Measurements from ENCODE around the gene ZFYVE21.

Gene ZFYVE21

GRCh38 chr14:103725001-103725682, 9.5 kb downstream of the ZFYVE21 start:
- no peak for DNase-seq (ENCODE audit: low spot score)

GRCh38 chr14:103725739-103726395, 10.3 kb downstream of the ZFYVE21 start:
- DNase-seq (ENCODE audit: low spot score): no peak

- no peak for DNase-seq (ENCODE audit: low spot score)
These were observed 10.9 kb downstream of the ZFYVE21 start for GRCh38 chr14:103726474-103726873.

- peak; percentile 30 for DNase-seq (ENCODE audit: low spot score)
These were observed 11.8 kb downstream of the ZFYVE21 start for GRCh38 chr14:103727313-103727980.

GRCh38 chr14:103728141-103728540, 12.5 kb downstream of the ZFYVE21 start:
- DNase-seq (ENCODE audit: low spot score): no peak

GRCh38 chr14:103728721-103729120, 13.1 kb downstream of the ZFYVE21 start:
- DNase-seq (ENCODE audit: low spot score): no peak

- peak; percentile 67 for DNase-seq (ENCODE audit: low spot score)
These were observed 14.2 kb downstream of the ZFYVE21 start for GRCh38 chr14:103729496-103730448.

- DNase-seq (ENCODE audit: low spot score): peak; percentile 91
These were observed 15.0 kb downstream of the ZFYVE21 start for GRCh38 chr14:103730490-103731035.

- DNase-seq (ENCODE audit: low spot score): no peak
These were observed 15.9 kb downstream of the ZFYVE21 start for GRCh38 chr14:103731481-103731880.

- no peak for DNase-seq (ENCODE audit: low spot score)
These were observed 16.6 kb downstream of the ZFYVE21 start for GRCh38 chr14:103731916-103732867.

- no peak for DNase-seq (ENCODE audit: low spot score)
These were observed 17.4 kb downstream of the ZFYVE21 start for GRCh38 chr14:103732868-103733620.

GRCh38 chr14:103733651-103734050, 18.0 kb downstream of the ZFYVE21 start:
- DNase-seq (ENCODE audit: low spot score): no peak

GRCh38 chr14:103734081-103734888, 18.7 kb downstream of the ZFYVE21 start:
- no peak for DNase-seq (ENCODE audit: low spot score)

- no peak for DNase-seq (ENCODE audit: low spot score)
These were observed 19.4 kb downstream of the ZFYVE21 start for GRCh38 chr14:103735022-103735421.

- no peak for DNase-seq (ENCODE audit: low spot score)
These were observed 19.8 kb downstream of the ZFYVE21 start for GRCh38 chr14:103735439-103735814.

GRCh38 chr14:103735815-103736545, 20.4 kb downstream of the ZFYVE21 start:
- DNase-seq (ENCODE audit: low spot score): no peak

GRCh38 chr14:103736546-103737431, 21.2 kb downstream of the ZFYVE21 start:
- no peak for DNase-seq (ENCODE audit: low spot score)

All from hematopoietic multipotent progenitor cell treated with erythropoietin and hydrocortisone succinate and interleukin-3 and kit ligand, for 17 days (in vitro differentiated cells).